Purkinje cell (primary cell): ENCODE data around the gene HPCAL1. TPM values are rescaled to one million over a fixed set of nuclear protein-coding genes. Genes with fewer than 3 reads are reported as not detected.

Experiments
- polyA plus RNA-seq: library from polyadenylated mRNA; unstranded; fragments of >200 nt; fragmentation: Nextera tagmentation; gene quantifications from 2 replicates; pipeline ENCODE4 v1.2.1, GENCODE V29; 2014

HPCAL1 gene
- 140 and 314 TPM in 2 replicates for polyA plus RNA-seq

GRCh38 chr2:10302479-10303180, at the start of gene HPCAL1:
Gene HPCAL1, plus strand, starts transcription at chr2:10302904. Its CDS starts 116,854 bp downstream, at chr2:10419758.

GRCh38 chr2:10447895-10448575, 145.3 kb downstream of the HPCAL1 start, which contains the start of gene ODC1:
Gene ODC1, minus strand, starts transcription at chr2:10448327. Its CDS starts 3,295 bp downstream, at chr2:10445032.

Other genes with a start within 250 kb of the HPCAL1 start
- gene CYS1, start 222.5 kb upstream of the HPCAL1 start, polyA plus RNA-seq = 0.22 and 1.0 TPM in 2 replicates
- gene RRM2, start 180.2 kb upstream of the HPCAL1 start, polyA plus RNA-seq = 0.07 TPM in 1 of 2 replicates, not detected in the other
- gene ODC1, start 145.4 kb downstream of the HPCAL1 start, polyA plus RNA-seq = 12.6 and 14.1 TPM in 2 replicates